GM12878 (cell line): ENCODE data around the gene TES. TPM values are rescaled to one million over a fixed set of nuclear protein-coding genes. Genes with fewer than 3 reads are reported as not detected.

ENCODE experiments used
- ATAC-seq: fragments of 200-7000 bp; cut with Tn5 transposase; 3 replicates; pipeline ENCODE4 v1.9.1; 2020; ENCODE audit warnings: mild to moderate bottlenecking, moderate library complexity
- BruUV-seq: library from RNA; stranded (reverse); fragments of 400-500 nt; replicated peaks from 2 replicates; lab custom pipeline; 2021; lab: Mats Ljungman, UMichigan
- CTCF ChIA-PET: fragments of 300-600 bp; sonication (Branson Sonifier 250); formaldehyde crosslinking; extraction: SDS; loops from one replicate; lab custom pipeline; 2021; ENCODE audit warnings: inconsistent platforms; lab: Yijun Ruan, JAX
- POLR2A ChIA-PET: fragments of 350-600 bp; formaldehyde crosslinking; extraction: SDS; loops from one replicate; lab custom pipeline; 2021; ENCODE audit warnings: inconsistent platforms; lab: Charles Lee
- RAD21 ChIA-PET: fragments of 300-600 bp; sonication (Branson Sonifier 250); formaldehyde crosslinking; loops from one replicate; lab custom pipeline; 2023; ENCODE audit warnings: antibody characterized with exemption; ENCODE audit not compliant: unreplicated experiment; lab: Charles Lee
- SMC1A ChIA-PET: fragments of 300-600 bp; sonication (Branson Sonifier 250); formaldehyde crosslinking; loops from one replicate; lab custom pipeline; 2023; ENCODE audit not compliant: unreplicated experiment, uncharacterized antibody; lab: Charles Lee
- DNase-seq: peaks from one replicate; pipeline ENCODE4 v3.0.0-alpha.2; 2011; ENCODE audit warnings: low read depth, low spot score
- FAIRE-seq: peaks from 3 replicates; lab custom pipeline; 2011; peaks lifted over from hg19 to GRCh38; lab: Jason Lieb, UNC
- H2AFZ ChIP-seq: 2 replicates; pipeline ENCODE4 v1.6.0; 2011; ENCODE audit warnings: low read depth, low read length, control low read depth; ENCODE audit not compliant: control insufficient read depth
- H3K27ac ChIP-seq: 2 replicates; pipeline ENCODE4 v1.5.1; 2011; ENCODE audit warnings: control low read depth; ENCODE audit not compliant: control insufficient read depth, insufficient read depth
- H3K27me3 ChIP-seq, 2 experiments: replicated peaks in 1 of 2; 2 replicates each; pipeline versions ENCODE4 v1.6.0 to v1.6.1; 2011; ENCODE audit warnings: low read length in 1 of 2; ENCODE audit not compliant: control insufficient read depth in 2 of 2, insufficient read depth in 2 of 2
- H3K36me3 ChIP-seq, 2 experiments: 2 replicates each; pipeline ENCODE4 v1.5.1; 2011; ENCODE audit warnings: low read length in 1 of 2; ENCODE audit not compliant: control insufficient read depth in 2 of 2, insufficient read depth in 2 of 2
- H3K4me1 ChIP-seq: 2 replicates; pipeline ENCODE4 v1.6.1; 2011; ENCODE audit warnings: mild to moderate bottlenecking, low read length, moderate library complexity, mixed read lengths; ENCODE audit not compliant: control insufficient read depth, insufficient read depth
- H3K4me2 ChIP-seq: 2 replicates; pipeline ENCODE4 v1.6.0; 2011; ENCODE audit warnings: control low read depth; ENCODE audit not compliant: control insufficient read depth, insufficient read depth
- H3K4me3 ChIP-seq: fragments of 200-600 bp; sonication (generic); 2 replicates; pipeline ENCODE4 v1.5.1; 2016
- H3K79me2 ChIP-seq: 2 replicates; pipeline ENCODE4 v1.6.0; 2011; ENCODE audit warnings: low read length; ENCODE audit not compliant: control insufficient read depth, insufficient read depth
- H3K9ac ChIP-seq: 2 replicates; pipeline ENCODE4 v1.8.0; 2011; ENCODE audit warnings: low read length, control low read depth, mixed read lengths; ENCODE audit not compliant: control insufficient read depth, insufficient read depth
- H3K9me3 ChIP-seq: replicated peaks from 3 replicates; pipeline ENCODE4 v1.5.1; 2011; ENCODE audit warnings: mild to moderate bottlenecking, low read length; ENCODE audit not compliant: control insufficient read depth, insufficient read depth
- H4K20me1 ChIP-seq: 2 replicates; pipeline ENCODE4 v1.6.0; 2011; ENCODE audit not compliant: control insufficient read depth, insufficient read depth
- BHLHE40 ChIP-seq, 2 experiments: fragments of 450-650 bp in 1 of 2; IDR thresholded peaks; 2 replicates each; pipeline ENCODE4 v1.6.1; 2011 to 2017; ENCODE audit warnings: low read depth in 2 of 2, borderline replicate concordance in 1 of 2, improper control_type of control experiment in 1 of 2, low read length in 1 of 2, mild to moderate bottlenecking in 1 of 2
- EED ChIP-seq: sonication (generic); IDR thresholded peaks from 2 replicates; pipeline ENCODE4 v1.6.1; 2016; ENCODE audit warnings: antibody characterized with exemption, low read depth
- ETV6 ChIP-seq, 2 experiments: fragments of 450-650 bp in 1 of 2; IDR thresholded peaks in 1 of 2; conservative IDR thresholded peaks in 1 of 2; 2 replicates each; pipeline ENCODE4 v1.6.1; 2014; ENCODE audit warnings: antibody characterized with exemption in 1 of 2, borderline replicate concordance in 1 of 2, low read depth in 1 of 2, mild to moderate bottlenecking in 1 of 2, moderate library complexity in 1 of 2
- JUNB ChIP-seq: IDR thresholded peaks from 2 replicates; pipeline ENCODE4 v1.6.1; 2016; ENCODE audit warnings: antibody characterized with exemption, mild to moderate bottlenecking
- NFYA ChIP-seq: IDR thresholded peaks from 2 replicates; pipeline ENCODE4 v1.6.1; 2011; ENCODE audit warnings: low read depth, mild to moderate bottlenecking, low read length, improper control_type of control experiment, borderline replicate concordance
- SIN3A ChIP-seq: IDR thresholded peaks from 2 replicates; pipeline ENCODE4 v1.6.1; 2012; ENCODE audit warnings: low read depth, low read length, improper control_type of control experiment
- SIX5 ChIP-seq: IDR thresholded peaks from 2 replicates; pipeline ENCODE4 v1.6.1; 2011; ENCODE audit warnings: mild to moderate bottlenecking, low read depth, low read length, moderate library complexity; ENCODE audit not compliant: severe bottlenecking
- STAT3 ChIP-seq: IDR thresholded peaks from 2 replicates; pipeline ENCODE4 v1.6.1; 2011; ENCODE audit warnings: low read depth, low read length, improper control_type of control experiment
- ZNF207 ChIP-seq: fragments of 450-650 bp; IDR thresholded peaks from 2 replicates; pipeline ENCODE4 v1.6.1; 2014; ENCODE audit warnings: antibody characterized with exemption, mild to moderate bottlenecking, borderline replicate concordance
- WGBS: methylation state at CpG from one replicate; pipeline ENCODE4 v1.1.6; 2016; ENCODE audit warnings: low lambda C conversion rate; ENCODE audit not compliant: insufficient replicate concordance, insufficient coverage; ENCODE audit errors: missing lambda C conversion rate; 5-methylcytosine and 5-hydroxymethylcytosine counted together
- in situ Hi-C: fragments of 300-500 bp; cut with MboI; formaldehyde crosslinking; loops from 9 replicates; pipeline ENCODE4 v1.14.3; 2018; ENCODE audit warnings: mixed read lengths
- intact Hi-C: fragments of 100-400 bp; cut with micrococcal nuclease; formaldehyde crosslinking; loops from one replicate; pipeline ENCODE4 v1.14.2; 2022; ENCODE audit not compliant: unreplicated experiment
- polyA plus RNA-seq, 11 experiments: library from polyadenylated mRNA; depleted of rRNA in 4 of 11; unstranded in 6 of 11; stranded (reverse) in 5 of 11; fragments of >200 nt; fragmentation: Nextera tagmentation in 4 of 11; fragmentation: Illumina TruSeq in 1 of 11; extraction: Ambion mirVana in 4 of 11; extraction: Trizol in 1 of 11; gene quantifications; 1 replicate in 1 of 11; 2 replicates in 10 of 11; pipeline versions ENCODE4 v1.2.1 to v1.2.3, GENCODE V29; 2011 to 2016; ENCODE audit warnings: inconsistent platforms in 2 of 11, missing spikeins in 2 of 11, low read depth in 1 of 11
- total RNA-seq, 4 experiments: library from RNA; depleted of rRNA in 3 of 4; stranded (reverse); fragments of >200 nt in 3 of 4; fragmentation: Illumina TruSeq in 1 of 4; extraction: Trizol in 1 of 4; gene quantifications; 2 replicates each; pipeline versions ENCODE4 v1.2.1 to v1.2.3, GENCODE V29; 2013 to 2021
- TF ChIP-seq, protein P1 (sequence below): IDR thresholded peaks from 2 replicates; pipeline ENCODE4 v1.6.1; 2011; ENCODE audit warnings: low read depth, low read length, improper control_type of control experiment, borderline replicate concordance

TES gene
- total and polyA plus RNA-seq, 10 of the 15 experiments (the other 5 are each of a cell fraction or from before 2014, with no cell fraction given) = 31.2 to 77.5 (median 59.2) TPM

DNA sequence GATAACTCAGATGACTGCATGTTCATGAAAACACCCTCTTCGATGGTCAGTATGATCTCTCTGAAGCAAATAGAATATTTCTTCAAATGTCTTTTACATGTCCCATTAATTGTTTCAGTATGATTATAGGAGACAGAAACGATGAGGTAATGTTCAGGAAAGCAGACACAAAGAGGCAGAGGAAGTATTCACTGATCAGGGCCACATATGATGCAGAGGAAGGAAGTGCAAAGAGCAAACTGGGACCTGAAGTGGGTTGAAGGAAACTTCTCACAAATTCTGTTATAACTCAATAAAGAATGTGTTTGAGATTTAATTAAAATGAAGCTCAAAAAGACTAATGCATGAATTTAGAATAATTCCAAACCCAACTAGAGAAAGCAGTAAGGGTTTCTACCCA is 70.5 kb downstream of the TES start:
- BruUV-seq = no TSS peak
- intact Hi-C loops (no loop called here), in situ Hi-C loops (no loop called here)
- H3K4me3 ChIP-seq = no peak overlapping the region
- ChIA-PET SMC1A (no interaction called here), RAD21 (no interaction called here), CTCF (interaction anchor here (1.1 kb wide), 1 partner anchor 313 kb away, joined by 3 read pairs; no protein-coding TSS in a partner anchor), POLR2A (no interaction called here)
- no peak overlapping the region for H3K4me2 ChIP-seq
- no peaks in the 10 kb centered on the region for H4K20me1 ChIP-seq
- H3K27me3 ChIP-seq = no peaks in the 10 kb centered on the region; a peak in 1 of 4 replicates
- no peak for ATAC-seq
- H3K4me1 ChIP-seq = no peaks in the 10 kb centered on the region
- no peak for FAIRE-seq
- H3K36me3 ChIP-seq = no peaks in the 10 kb centered on the region
- H2AFZ ChIP-seq = no peak overlapping the region
- H3K9ac ChIP-seq = no peak overlapping the region
- no peaks in the 10 kb centered on the region for H3K9me3 ChIP-seq
- no peak for DNase-seq
- H3K79me2 ChIP-seq = no peaks in the 10 kb centered on the region
- no peak overlapping the region for H3K27ac ChIP-seq
- TF ChIP-seq EED = no peak
- TF ChIP-seq BHLHE40 (IDR thresholded peaks at IDR 0.05; ENCODE audit: borderline replicate concordance in 1 of 2, low read depth in 2 of 2, low read length in 1 of 2) = no peak
- no peak for TF ChIP-seq SIN3A
- no peak for TF ChIP-seq ETV6 (conservative IDR thresholded peaks at IDR 0.05 in 1 of 2, IDR thresholded peaks at IDR 0.05 in 1 of 2; ENCODE audit: borderline replicate concordance in 1 of 2, low read depth in 1 of 2)
- TF ChIP-seq JUNB = no peak
- no peak for TF ChIP-seq ZNF207
- TF ChIP-seq, protein P1, sequence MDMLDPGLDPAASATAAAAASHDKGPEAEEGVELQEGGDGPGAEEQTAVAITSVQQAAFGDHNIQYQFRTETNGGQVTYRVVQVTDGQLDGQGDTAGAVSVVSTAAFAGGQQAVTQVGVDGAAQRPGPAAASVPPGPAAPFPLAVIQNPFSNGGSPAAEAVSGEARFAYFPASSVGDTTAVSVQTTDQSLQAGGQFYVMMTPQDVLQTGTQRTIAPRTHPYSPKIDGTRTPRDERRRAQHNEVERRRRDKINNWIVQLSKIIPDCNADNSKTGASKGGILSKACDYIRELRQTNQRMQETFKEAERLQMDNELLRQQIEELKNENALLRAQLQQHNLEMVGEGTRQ = no peak
- TF ChIP-seq NFYA = no peak
- no peak for TF ChIP-seq STAT3
- no peak for TF ChIP-seq SIX5
- 38% methylated on average over 2 of the region's 2 CpGs for WGBS
